ENCODE data around the gene ATP1B3. TPM values are rescaled to one million over a fixed set of nuclear protein-coding genes. Genes with fewer than 3 reads are reported as not detected.
A peak's percentile ranks its signal among the peaks of the same experiment; 100 is the strongest.

ATP1B3 gene
- total and polyA plus RNA-seq, 9 of the 15 experiments (the other 6 are each of a cell fraction or from before 2014, with no cell fraction given), result 48.3 to 202 (median 123) TPM

DNA sequence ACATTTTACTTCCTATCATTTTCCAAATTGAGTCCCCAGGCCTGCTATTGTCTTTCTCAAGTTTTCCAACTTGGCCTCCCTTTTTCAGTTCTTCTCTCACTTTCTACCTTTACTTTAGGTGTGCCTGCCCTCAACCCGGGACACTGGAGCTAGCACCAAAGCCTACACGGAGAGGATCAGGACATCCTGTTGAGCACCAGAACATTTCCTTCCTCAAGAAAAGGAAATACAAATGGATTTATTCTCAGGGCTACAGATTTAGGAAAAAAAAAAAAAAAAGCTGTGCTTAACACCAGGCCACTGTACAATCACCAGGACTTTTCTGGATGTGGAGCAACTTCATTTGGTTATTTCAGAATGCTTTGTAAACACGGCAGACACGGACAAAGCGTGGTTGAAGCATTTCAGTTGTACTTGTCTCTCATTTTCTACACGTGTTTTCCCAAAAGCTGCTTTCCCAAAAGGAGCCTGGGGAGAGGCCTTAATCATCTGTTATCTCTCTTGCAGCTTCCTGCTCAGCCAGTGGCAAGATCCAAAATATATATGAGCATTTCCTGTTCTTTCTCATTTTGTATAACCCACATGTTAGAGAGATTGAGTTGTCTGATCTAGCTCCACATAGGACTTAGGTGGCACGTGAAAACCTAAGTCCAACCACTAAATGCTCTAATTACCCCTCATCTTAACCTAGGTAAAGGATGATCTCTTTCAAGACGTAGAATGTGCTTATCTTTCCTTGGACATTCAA is 15.5 kb upstream of the ATP1B3 start (continued):
- TF ChIP-seq RREB1 (CRISPR knock-in tag; IDR thresholded peaks at IDR 0.05), result no peak
- TF ChIP-seq NFIX (CRISPR knock-in tag; IDR thresholded peaks at IDR 0.05; ENCODE audit: low read depth), result no peak
- no peak for TF ChIP-seq PCBP1 (IDR thresholded peaks at IDR 0.05; ENCODE audit: low read depth, low read length, poor library complexity, severe bottlenecking)
- peak; percentile 24; the same call in 1 of the 2 replicates for TF ChIP-seq MECOM (CRISPR knock-in tag; IDR thresholded peaks at IDR 0.05)
- TF ChIP-seq, protein P1, sequence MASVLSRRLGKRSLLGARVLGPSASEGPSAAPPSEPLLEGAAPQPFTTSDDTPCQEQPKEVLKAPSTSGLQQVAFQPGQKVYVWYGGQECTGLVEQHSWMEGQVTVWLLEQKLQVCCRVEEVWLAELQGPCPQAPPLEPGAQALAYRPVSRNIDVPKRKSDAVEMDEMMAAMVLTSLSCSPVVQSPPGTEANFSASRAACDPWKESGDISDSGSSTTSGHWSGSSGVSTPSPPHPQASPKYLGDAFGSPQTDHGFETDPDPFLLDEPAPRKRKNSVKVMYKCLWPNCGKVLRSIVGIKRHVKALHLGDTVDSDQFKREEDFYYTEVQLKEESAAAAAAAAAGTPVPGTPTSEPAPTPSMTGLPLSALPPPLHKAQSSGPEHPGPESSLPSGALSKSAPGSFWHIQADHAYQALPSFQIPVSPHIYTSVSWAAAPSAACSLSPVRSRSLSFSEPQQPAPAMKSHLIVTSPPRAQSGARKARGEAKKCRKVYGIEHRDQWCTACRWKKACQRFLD (CRISPR knock-in tag; IDR thresholded peaks at IDR 0.05), result peak; percentile 83; the same call in 1 of the 2 replicates
- no peak for TF ChIP-seq CBX5 (IDR thresholded peaks at IDR 0.05; ENCODE audit: borderline replicate concordance, low read depth)
- TF ChIP-seq NR4A1 (CRISPR knock-in tag; IDR thresholded peaks at IDR 0.05), result no peak
- TF ChIP-seq NR4A1 (tag; IDR thresholded peaks at IDR 0.05), result 0 out of 2 replicates have a peak, but pooled peaks have one; percentile 53
- no peak for TF ChIP-seq CREBBP (IDR thresholded peaks at IDR 0.05; ENCODE audit: low read depth, low read length)
- no peak for TF ChIP-seq RBM14 (IDR thresholded peaks at IDR 0.05; ENCODE audit: borderline replicate concordance, insufficient read depth, low read depth, low read length)
- no peak for TF ChIP-seq ZNF121 (CRISPR knock-in tag; conservative IDR thresholded peaks at IDR 0.05)
- TF ChIP-seq POLR2A (conservative IDR thresholded peaks at IDR 0.05), result no peak
- TF ChIP-seq, protein P2, sequence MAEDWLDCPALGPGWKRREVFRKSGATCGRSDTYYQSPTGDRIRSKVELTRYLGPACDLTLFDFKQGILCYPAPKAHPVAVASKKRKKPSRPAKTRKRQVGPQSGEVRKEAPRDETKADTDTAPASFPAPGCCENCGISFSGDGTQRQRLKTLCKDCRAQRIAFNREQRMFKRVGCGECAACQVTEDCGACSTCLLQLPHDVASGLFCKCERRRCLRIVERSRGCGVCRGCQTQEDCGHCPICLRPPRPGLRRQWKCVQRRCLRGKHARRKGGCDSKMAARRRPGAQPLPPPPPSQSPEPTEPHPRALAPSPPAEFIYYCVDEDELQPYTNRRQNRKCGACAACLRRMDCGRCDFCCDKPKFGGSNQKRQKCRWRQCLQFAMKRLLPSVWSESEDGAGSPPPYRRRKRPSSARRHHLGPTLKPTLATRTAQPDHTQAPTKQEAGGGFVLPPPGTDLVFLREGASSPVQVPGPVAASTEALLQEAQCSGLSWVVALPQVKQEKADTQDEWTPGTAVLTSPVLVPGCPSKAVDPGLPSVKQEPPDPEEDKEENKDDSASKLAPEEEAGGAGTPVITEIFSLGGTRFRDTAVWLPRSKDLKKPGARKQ (CRISPR knock-in tag; IDR thresholded peaks at IDR 0.05), result no peak
- no peak for TF ChIP-seq DACH1 (IDR thresholded peaks at IDR 0.05; ENCODE audit: partially characterized antibody)
- TF ChIP-seq EP400 (IDR thresholded peaks at IDR 0.05), result peak; percentile 41; the same call in 1 of the 2 replicates
- TF ChIP-seq, protein P3, sequence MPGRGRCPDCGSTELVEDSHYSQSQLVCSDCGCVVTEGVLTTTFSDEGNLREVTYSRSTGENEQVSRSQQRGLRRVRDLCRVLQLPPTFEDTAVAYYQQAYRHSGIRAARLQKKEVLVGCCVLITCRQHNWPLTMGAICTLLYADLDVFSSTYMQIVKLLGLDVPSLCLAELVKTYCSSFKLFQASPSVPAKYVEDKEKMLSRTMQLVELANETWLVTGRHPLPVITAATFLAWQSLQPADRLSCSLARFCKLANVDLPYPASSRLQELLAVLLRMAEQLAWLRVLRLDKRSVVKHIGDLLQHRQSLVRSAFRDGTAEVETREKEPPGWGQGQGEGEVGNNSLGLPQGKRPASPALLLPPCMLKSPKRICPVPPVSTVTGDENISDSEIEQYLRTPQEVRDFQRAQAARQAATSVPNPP (IDR thresholded peaks at IDR 0.05; ENCODE audit: borderline replicate concordance, insufficient read depth, insufficient read length), result no peak
- no peak for TF ChIP-seq ZNF311 (CRISPR knock-in tag; IDR thresholded peaks at IDR 0.05)
- TF ChIP-seq HCFC1 (IDR thresholded peaks at IDR 0.05; ENCODE audit: low read depth, low read length), result no peak
